HepG2 (cell line): Measurements from ENCODE around the gene CASP5. TPM values are rescaled to one million over a fixed set of nuclear protein-coding genes. Genes with fewer than 3 reads are reported as not detected.
"Not testable (repeated sequence)": the region's sequence is repeated elsewhere in the genome, so short reads cannot be mapped to it uniquely, and the experiment has no call there.

ENCODE experiments used
- ATAC-seq: fragments of 200-7000 bp; cut with Tn5 transposase; 3 replicates; pipeline ENCODE4 v1.9.1; 2020; ENCODE audit warnings: mild to moderate bottlenecking, moderate library complexity
- BruUV-seq: library from RNA; stranded (reverse); fragments of 400-500 nt; replicated peaks from 2 replicates; lab custom pipeline; 2021; lab: Mats Ljungman, UMichigan
- CTCF ChIA-PET: fragments of 300-600 bp; formaldehyde crosslinking; extraction: SDS; loops from one replicate; lab custom pipeline; 2021; ENCODE audit warnings: low total read pairs, inconsistent platforms, low intra/inter-chr PET ratio; lab: Yijun Ruan, JAX
- POLR2A ChIA-PET: fragments of 350-600 bp; sonication (Branson Sonifier 250); formaldehyde crosslinking; loops from one replicate; lab custom pipeline; 2020; ENCODE audit warnings: antibody characterized with exemption, inconsistent platforms; lab: Yijun Ruan, JAX
- DNase-seq: peaks from one replicate; pipeline ENCODE4 v3.0.0-alpha.2; 2015; ENCODE audit warnings: low spot score
- FAIRE-seq: peaks from 3 replicates; lab custom pipeline; 2011; peaks lifted over from hg19 to GRCh38; lab: Jason Lieb, UNC
- H2AFZ ChIP-seq: one replicate; pipeline ENCODE4 v1.6.1; 2011; ENCODE audit warnings: low read length, inconsistent platforms
- H3K27ac ChIP-seq: fragments of 300-600 bp; 3 replicates; pipeline ENCODE4 v1.8.0; 2011; ENCODE audit warnings: mixed run types, mild to moderate bottlenecking, mixed read lengths, low read length, inconsistent platforms; ENCODE audit not compliant: insufficient read depth; ENCODE audit errors: extremely low read length
- H3K27me3 ChIP-seq, 2 experiments: fragments of 200-600 bp in 1 of 2; 2 replicates in 1 of 2; 3 replicates in 1 of 2; pipeline versions ENCODE4 v1.6.0 to v1.8.0; 2011; ENCODE audit warnings: low read length in 2 of 2, mild to moderate bottlenecking in 2 of 2, moderate library complexity in 2 of 2, inconsistent platforms in 1 of 2; ENCODE audit not compliant: insufficient read depth in 2 of 2, control insufficient read depth in 1 of 2
- H3K36me3 ChIP-seq, 2 experiments: fragments of 200-600 bp in 1 of 2; replicated peaks in 1 of 2; 2 replicates in 1 of 2; 3 replicates in 1 of 2; pipeline versions ENCODE4 v1.5.1 to v1.8.0; 2011; ENCODE audit warnings: low read length in 2 of 2, inconsistent platforms in 1 of 2; ENCODE audit not compliant: insufficient read depth in 2 of 2, control insufficient read depth in 1 of 2
- H3K4me1 ChIP-seq: 2 replicates; pipeline ENCODE4 v1.5.1; 2012; ENCODE audit warnings: low read length, inconsistent platforms; ENCODE audit not compliant: insufficient read depth
- H3K4me2 ChIP-seq: 2 replicates; pipeline ENCODE4 v1.6.0; 2011; ENCODE audit warnings: low read depth, low read length, inconsistent platforms
- H3K4me3 ChIP-seq, 3 experiments: fragments of 200-600 bp in 1 of 3; sonication (generic), shearing (Covaris generic) in 1 of 3; replicated peaks in 1 of 3; 2 replicates each; pipeline ENCODE4 v1.5.1; 2011 to 2016; ENCODE audit warnings: low read length in 3 of 3, inconsistent platforms in 2 of 3, low read depth in 2 of 3, mild to moderate bottlenecking in 2 of 3, control low read depth in 1 of 3, mixed read lengths in 1 of 3; ENCODE audit not compliant: insufficient read depth in 1 of 3
- H3K79me2 ChIP-seq: one replicate; pipeline ENCODE4 v1.6.1; 2011; ENCODE audit warnings: low read length, inconsistent platforms; ENCODE audit not compliant: insufficient read depth
- H3K9ac ChIP-seq: 2 replicates; pipeline ENCODE4 v1.6.0; 2011; ENCODE audit warnings: mild to moderate bottlenecking, low read depth, low read length, inconsistent platforms; ENCODE audit not compliant: insufficient read depth
- H3K9me3 ChIP-seq: 2 replicates; pipeline ENCODE4 v1.5.1; 2012; ENCODE audit warnings: mild to moderate bottlenecking, low read length
- H4K20me1 ChIP-seq: 2 replicates; pipeline ENCODE4 v1.6.0; 2011; ENCODE audit warnings: inconsistent platforms, mild to moderate bottlenecking, low read length, moderate library complexity; ENCODE audit not compliant: insufficient read depth
- ATF5 ChIP-seq: sonication (generic); formaldehyde crosslinking; IDR thresholded peaks from 2 replicates; pipeline ENCODE4 v1.4.0; 2020; ENCODE audit warnings: mild to moderate bottlenecking, low read depth, missing genetic modification reagents
- MXD4 ChIP-seq: IDR thresholded peaks from 2 replicates; pipeline ENCODE4 v1.6.1; 2016; ENCODE audit warnings: mild to moderate bottlenecking, missing biosample characterization, missing genetic modification reagents
- PITX1 ChIP-seq: sonication (generic); formaldehyde crosslinking; IDR thresholded peaks from 2 replicates; pipeline ENCODE4 v1.5.1; 2020; ENCODE audit warnings: mild to moderate bottlenecking, missing genetic modification reagents
- PRDM10 ChIP-seq: sonication (generic); formaldehyde crosslinking; IDR thresholded peaks from 2 replicates; pipeline ENCODE4 v1.4.0; 2020; ENCODE audit warnings: low read depth, missing genetic modification reagents
- ZNF430 ChIP-seq: sonication (generic); formaldehyde crosslinking; IDR thresholded peaks from 2 replicates; pipeline ENCODE4 v1.9.0; 2021; ENCODE audit warnings: mild to moderate bottlenecking, missing genetic modification reagents
- WGBS: methylation state at CpG from one replicate; pipeline ENCODE4 v1.1.6; 2017; ENCODE audit warnings: low lambda C conversion rate; 5-methylcytosine and 5-hydroxymethylcytosine counted together
- in situ Hi-C: cut with HindIII; loops from 2 replicates; pipeline ENCODE4 v1.10.0; 2017; ENCODE audit warnings: low pct_unique_long_range_greater_than_20kb; ENCODE audit not compliant: extremely low pct_ligation_motif_present
- intact Hi-C: fragments of 100-400 bp; cut with micrococcal nuclease; formaldehyde crosslinking; loops from one replicate; pipeline ENCODE4 v1.10.0; 2022; ENCODE audit not compliant: unreplicated experiment
- polyA plus RNA-seq, 8 experiments: library from polyadenylated mRNA; depleted of rRNA in 3 of 8; stranded (reverse) in 7 of 8; unstranded in 1 of 8; fragments of >200 nt; fragmentation: Illumina TruSeq in 4 of 8; extraction: Trizol in 4 of 8; gene quantifications; 2 replicates each; pipeline versions ENCODE4 v1.2.1 to v1.2.3, GENCODE V29; 2011 to 2016; ENCODE audit warnings: low read depth in 4 of 8, missing spikeins in 1 of 8, mixed read lengths in 1 of 8; ENCODE audit not compliant: insufficient read depth in 1 of 8
- total RNA-seq, 5 experiments: library from RNA; depleted of rRNA; stranded (reverse); fragments of >200 nt; fragmentation: Illumina TruSeq; extraction: Trizol; gene quantifications; 2 replicates each; pipeline ENCODE4 v1.2.3, GENCODE V29; 2016; ENCODE audit warnings: low read depth in 1 of 5

CASP5 gene
- total and polyA plus RNA-seq, 2 of the 13 experiments (the other 11 are each of a cell fraction or from before 2014, with no cell fraction given), result not detected

GRCh38 chr11:105023003-105023402, at the start of gene CASP5 (continued):
- TF ChIP-seq PRDM10 (CRISPR knock-in tag), result no peak
- TF ChIP-seq ATF5 (CRISPR knock-in tag), result no peak
- TF ChIP-seq ZNF430 (CRISPR knock-in tag), result no peak
- TF ChIP-seq PITX1 (CRISPR knock-in tag), result no peak
- no peak for TF ChIP-seq MXD4 (CRISPR knock-in tag)
- TF ChIP-seq, all 625 proteins: peak for 0

GRCh38 chr11:105072080-105072479, 49.1 kb upstream of the CASP5 start:
- H2AFZ ChIP-seq, H3K79me2 ChIP-seq, H3K36me3 ChIP-seq, H4K20me1 ChIP-seq, H3K27me3 ChIP-seq, in situ Hi-C loops, POLR2A ChIA-PET, intact Hi-C loops, H3K9ac ChIP-seq, H3K9me3 ChIP-seq, BruUV-seq, H3K27ac ChIP-seq, ATAC-seq, H3K4me1 ChIP-seq, FAIRE-seq, DNase-seq, H3K4me2 ChIP-seq, H3K4me3 ChIP-seq, CTCF ChIA-PET: not testable (repeated sequence)
- 0% methylated on average over 1 of the region's 2 CpGs for WGBS
